Neural progenitor cell (in vitro differentiated cells): ENCODE data around the gene URI1. TPM values are rescaled to one million over a fixed set of nuclear protein-coding genes. Genes with fewer than 3 reads are reported as not detected.

Source experiments
- DNase-seq: peaks from one replicate; pipeline ENCODE4 v3.0.0-alpha.2; 2016; ENCODE audit warnings: low spot score
- H2AFZ ChIP-seq: fragments of 200-600 bp; sonication (generic); replicated peaks from 2 replicates; pipeline ENCODE4 v1.6.1; 2016; ENCODE audit warnings: antibody characterized with exemption
- H3F3A ChIP-seq: fragments of 200-600 bp; sonication (generic); 2 replicates; pipeline ENCODE4 v1.6.1; 2016; ENCODE audit warnings: antibody characterized with exemption, low read depth
- H3K27ac ChIP-seq: fragments of 200-600 bp; sonication (generic); 2 replicates; pipeline ENCODE4 v1.5.1; 2016; ENCODE audit warnings: mild to moderate bottlenecking
- H3K27me3 ChIP-seq: fragments of 200-600 bp; sonication (generic); 2 replicates; pipeline ENCODE4 v1.6.1; 2016; ENCODE audit warnings: mild to moderate bottlenecking, moderate library complexity
- H3K36me3 ChIP-seq: fragments of 200-600 bp; sonication (generic); 2 replicates; pipeline ENCODE4 v1.5.1; 2016
- H3K4me1 ChIP-seq: fragments of 200-600 bp; sonication (generic); 2 replicates; pipeline ENCODE4 v1.6.1; 2016; ENCODE audit warnings: mixed run types
- H3K4me2 ChIP-seq: fragments of 200-600 bp; sonication (generic); 2 replicates; pipeline ENCODE4 v1.6.1; 2016
- H3K4me3 ChIP-seq: fragments of 200-600 bp; sonication (generic); 2 replicates; pipeline ENCODE4 v1.5.1; 2016
- H3K79me2 ChIP-seq: fragments of 200-600 bp; sonication (generic); 2 replicates; pipeline ENCODE4 v1.6.1; 2016; ENCODE audit warnings: low read depth
- H3K9ac ChIP-seq: fragments of 200-600 bp; sonication (generic); 2 replicates; pipeline ENCODE4 v1.6.1; 2016
- H3K9me3 ChIP-seq: fragments of 200-600 bp; sonication (generic); 2 replicates; pipeline ENCODE4 v1.5.1; 2016; ENCODE audit warnings: low read depth
- H4K20me1 ChIP-seq: fragments of 200-600 bp; sonication (generic); 2 replicates; pipeline ENCODE4 v1.6.1; 2016; ENCODE audit warnings: low read depth
- H3K27ac Mint-ChIP-seq: 3 replicates; pipeline ENCODE4 v1.8.0; 2021; ENCODE audit warnings: mixed read lengths
- H3K27me3 Mint-ChIP-seq: 2 replicates; pipeline ENCODE4 v1.8.0; 2022; ENCODE audit warnings: low read depth, mild to moderate bottlenecking, inconsistent platforms, moderate library complexity, mixed read lengths; ENCODE audit not compliant: insufficient read depth
- H3K36me3 Mint-ChIP-seq: 3 replicates; pipeline ENCODE4 v1.8.0; 2021; ENCODE audit warnings: mixed read lengths
- H3K4me1 Mint-ChIP-seq: 3 replicates; pipeline ENCODE4 v1.8.0; 2021; ENCODE audit warnings: mixed read lengths
- H3K4me3 Mint-ChIP-seq: 3 replicates; pipeline ENCODE4 v1.8.0; 2021; ENCODE audit warnings: mild to moderate bottlenecking, moderate library complexity, mixed read lengths
- H3K9me3 Mint-ChIP-seq: 3 replicates; pipeline ENCODE4 v1.8.0; 2020; ENCODE audit warnings: mixed read lengths
- EZH2 ChIP-seq: fragments of 200-600 bp; sonication (generic); IDR thresholded peaks from 2 replicates; pipeline ENCODE4 v1.6.1; 2017; ENCODE audit warnings: antibody characterized with exemption, mild to moderate bottlenecking, moderate library complexity
- EZH2phosphoT487 ChIP-seq: fragments of 200-600 bp; sonication (generic); IDR thresholded peaks from 2 replicates; pipeline ENCODE4 v1.6.1; 2017; ENCODE audit warnings: antibody characterized with exemption
- total RNA-seq: library from RNA; depleted of rRNA; stranded (reverse); fragments of >200 nt; gene quantifications from 2 replicates; pipeline ENCODE4 v1.2.3, GENCODE V29; 2015; ENCODE audit warnings: low replicate concordance
- TF ChIP-seq, protein P1 (sequence below): fragments of 200-600 bp; sonication (generic); IDR thresholded peaks from 2 replicates; pipeline ENCODE4 v1.5.1; 2017; ENCODE audit warnings: antibody characterized with exemption, mild to moderate bottlenecking

URI1 gene
- total RNA-seq, 1 donor from 2014 or later = 94.7 TPM

DNA sequence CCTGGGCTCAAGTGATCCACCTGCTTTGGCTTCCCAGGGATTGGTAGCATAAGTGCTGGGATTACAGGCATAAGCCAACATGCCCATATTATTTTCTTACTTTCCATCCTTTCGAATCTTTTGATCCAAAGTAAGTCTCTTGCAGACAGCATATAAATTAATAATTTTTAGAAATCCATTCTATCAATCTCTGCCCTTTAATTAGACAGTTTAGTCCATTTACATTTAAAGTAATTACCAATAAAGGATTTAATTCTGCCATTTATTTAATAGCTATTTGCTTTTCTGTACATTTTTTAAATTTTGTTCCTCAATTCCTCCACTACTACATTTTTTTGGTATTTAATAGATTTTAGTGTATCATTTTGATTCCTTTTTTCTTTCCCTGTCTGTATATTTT is 7.3 kb upstream of the URI1 start:
- Mint-ChIP-seq H3K36me3 (no peaks in the 10 kb centered on the region), H3K27ac (no peak overlapping the region), H3K9me3 (peaks cover 34% of the 10 kb centered on the region), H3K4me3 (no peak overlapping the region), H3K4me1 (no peaks in the 10 kb centered on the region), H3K27me3 (peaks cover 6% of the 10 kb centered on the region)
- no peak overlapping the region for H3K4me2 ChIP-seq
- H3K36me3 ChIP-seq = no peaks in the 10 kb centered on the region
- H3K9me3 ChIP-seq = no peaks in the 10 kb centered on the region
- no peak overlapping the region for H3K9ac ChIP-seq
- no peaks in the 10 kb centered on the region for H3F3A ChIP-seq
- DNase-seq = no peak
- H3K79me2 ChIP-seq = no peaks in the 10 kb centered on the region
- H3K4me1 ChIP-seq = no peaks in the 10 kb centered on the region
- no peak overlapping the region for H3K27ac ChIP-seq
- H3K27me3 ChIP-seq = no peaks in the 10 kb centered on the region
- H4K20me1 ChIP-seq = no peaks in the 10 kb centered on the region
- no peak overlapping the region for H2AFZ ChIP-seq
- TF ChIP-seq EZH2 = no peak
- TF ChIP-seq EZH2phosphoT487 = no peak
- TF ChIP-seq, protein P1, sequence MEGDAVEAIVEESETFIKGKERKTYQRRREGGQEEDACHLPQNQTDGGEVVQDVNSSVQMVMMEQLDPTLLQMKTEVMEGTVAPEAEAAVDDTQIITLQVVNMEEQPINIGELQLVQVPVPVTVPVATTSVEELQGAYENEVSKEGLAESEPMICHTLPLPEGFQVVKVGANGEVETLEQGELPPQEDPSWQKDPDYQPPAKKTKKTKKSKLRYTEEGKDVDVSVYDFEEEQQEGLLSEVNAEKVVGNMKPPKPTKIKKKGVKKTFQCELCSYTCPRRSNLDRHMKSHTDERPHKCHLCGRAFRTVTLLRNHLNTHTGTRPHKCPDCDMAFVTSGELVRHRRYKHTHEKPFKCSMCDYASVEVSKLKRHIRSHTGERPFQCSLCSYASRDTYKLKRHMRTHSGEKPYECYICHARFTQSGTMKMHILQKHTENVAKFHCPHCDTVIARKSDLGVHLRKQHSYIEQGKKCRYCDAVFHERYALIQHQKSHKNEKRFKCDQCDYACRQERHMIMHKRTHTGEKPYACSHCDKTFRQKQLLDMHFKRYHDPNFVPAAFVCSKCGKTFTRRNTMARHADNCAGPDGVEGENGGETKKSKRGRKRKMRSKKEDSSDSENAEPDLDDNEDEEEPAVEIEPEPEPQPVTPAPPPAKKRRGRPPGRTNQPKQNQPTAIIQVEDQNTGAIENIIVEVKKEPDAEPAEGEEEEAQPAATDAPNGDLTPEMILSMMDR = no peak
- no peak overlapping the region for H3K4me3 ChIP-seq

DNA sequence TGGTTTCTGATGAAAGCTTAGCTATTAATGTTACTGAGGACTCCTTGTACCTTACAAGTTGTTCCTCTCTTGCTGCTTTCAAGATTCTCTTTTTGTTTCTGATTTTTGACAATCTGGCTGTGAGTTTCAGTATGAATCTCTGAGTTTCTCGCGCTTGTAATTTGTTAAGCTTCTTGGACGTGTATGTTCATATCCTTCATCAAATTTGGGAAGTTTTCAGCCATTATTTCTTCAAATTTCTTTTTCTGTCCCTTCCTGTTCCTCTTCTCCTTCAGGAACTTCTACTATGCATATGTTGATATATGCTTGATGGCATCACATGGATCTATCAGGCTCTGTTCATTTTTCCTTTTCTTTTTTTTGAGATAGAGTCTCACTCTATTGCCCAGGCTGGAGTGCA is 5.6 kb upstream of the URI1 start:
- Histone ChIP-seq H3K9me3 (no peaks in the 10 kb centered on the region), H3K4me2 (no peak overlapping the region), H2AFZ (no peak overlapping the region), H3K36me3 (no peaks in the 10 kb centered on the region), H4K20me1 (no peaks in the 10 kb centered on the region), H3K79me2 (no peaks in the 10 kb centered on the region), H3K9ac (no peak overlapping the region), H3F3A (no peaks in the 10 kb centered on the region), H3K27me3 (peaks cover 9% of the 10 kb centered on the region), H3K4me3 (no peak overlapping the region), H3K27ac (no peak overlapping the region), H3K4me1 (no peaks in the 10 kb centered on the region)
- Mint-ChIP-seq H3K9me3 (peaks cover 37% of the 10 kb centered on the region), H3K4me1 (no peaks in the 10 kb centered on the region), H3K27me3 (peaks cover 4% of the 10 kb centered on the region), H3K4me3 (no peak overlapping the region), H3K36me3 (no peaks in the 10 kb centered on the region), H3K27ac (no peak overlapping the region)
- no peak for DNase-seq
- TF ChIP-seq, protein P1 = no peak
- TF ChIP-seq EZH2 (no peak), EZH2phosphoT487 (no peak)

GRCh38 chr19:29939628-29940027 is 2.4 kb upstream of the URI1 start:
- Histone ChIP-seq H3K9me3 (no peaks in the 10 kb centered on the region), H3K4me2 (no peak overlapping the region), H3F3A (peaks cover 13% of the 10 kb centered on the region), H4K20me1 (peaks cover 19% of the 10 kb centered on the region), H3K27me3 (peaks cover 12% of the 10 kb centered on the region), H3K79me2 (peaks cover 22% of the 10 kb centered on the region), H3K36me3 (no peaks in the 10 kb centered on the region), H2AFZ (no peak overlapping the region), H3K9ac (no peak overlapping the region), H3K4me3 (no peak overlapping the region), H3K4me1 (peaks cover 15% of the 10 kb centered on the region), H3K27ac (no peak overlapping the region)
- no peak for DNase-seq
- TF ChIP-seq EZH2phosphoT487 (no peak), EZH2 (no peak)
- TF ChIP-seq, protein P1 = no peak
- peaks cover 25% of the 10 kb centered on the region for H3K9me3 Mint-ChIP-seq
- peak overlapping the region; percentile 7 for H3K4me3 Mint-ChIP-seq
- H3K27ac Mint-ChIP-seq = no peak overlapping the region
- peaks cover 12% of the 10 kb centered on the region for H3K4me1 Mint-ChIP-seq
- H3K36me3 Mint-ChIP-seq = no peaks in the 10 kb centered on the region
- peaks cover 6% of the 10 kb centered on the region for H3K27me3 Mint-ChIP-seq
